Neuron (in vitro differentiated cells): ENCODE measurements around the gene NUP107.

Experiments
- H2AFZ ChIP-seq: one replicate; pipeline ENCODE4 v1.6.1; 2013; ENCODE audit warnings: low read depth, mild to moderate bottlenecking, inconsistent platforms, low read length, moderate library complexity
- H3K27me3 ChIP-seq: one replicate; pipeline ENCODE4 v1.6.1; 2013; ENCODE audit warnings: low read length; ENCODE audit not compliant: insufficient read depth
- H3K36me3 ChIP-seq: one replicate; pipeline ENCODE4 v1.6.1; 2013; ENCODE audit warnings: low read length; ENCODE audit not compliant: insufficient read depth
- H3K4me1 ChIP-seq: one replicate; pipeline ENCODE4 v1.6.1; 2013; ENCODE audit warnings: low read length; ENCODE audit not compliant: insufficient read depth
- H3K4me3 ChIP-seq: 2 replicates; pipeline ENCODE4 v1.5.1; 2013; ENCODE audit warnings: mild to moderate bottlenecking, low read length, moderate library complexity
- H3K9me3 ChIP-seq: one replicate; pipeline ENCODE4 v1.6.1; 2013; ENCODE audit warnings: low read length

The NUP107 gene

DNA sequence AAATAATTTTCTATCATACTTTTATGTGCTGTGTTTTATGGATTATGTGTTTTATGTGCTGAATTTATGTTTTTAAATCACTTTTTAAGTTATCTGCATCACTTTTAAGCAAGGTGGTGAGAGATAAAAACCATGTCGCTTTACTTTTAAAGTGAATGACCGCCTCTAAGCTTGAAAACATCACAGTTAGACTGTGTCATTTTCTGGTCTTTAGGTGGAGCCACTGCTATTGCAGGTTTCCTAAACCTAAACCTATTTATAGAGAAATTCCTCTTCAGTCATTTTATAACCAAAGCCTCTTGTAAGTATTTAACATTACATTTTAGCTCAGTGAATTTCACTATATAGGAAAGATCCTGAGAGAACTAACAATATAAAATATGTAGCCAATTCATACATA is 100.2 kb downstream of the NUP107 start:
- no peaks in the 10 kb centered on the region for H3K27me3 ChIP-seq

GRCh38 chr12:68788554-68789143 is 101.9 kb downstream of the NUP107 start:
- Histone ChIP-seq H3K27me3 (no peaks in the 10 kb centered on the region), H3K4me1 (peaks cover 3% of the 10 kb centered on the region), H3K36me3 (no peaks in the 10 kb centered on the region), H3K9me3 (no peaks in the 10 kb centered on the region), H2AFZ (no peak overlapping the region), H3K4me3 (no peak overlapping the region)

More for the DNA sequence above, 100.2 kb downstream of the NUP107 start:
- no peak overlapping the region for H2AFZ ChIP-seq
- H3K9me3 ChIP-seq = no peaks in the 10 kb centered on the region
- no peaks in the 10 kb centered on the region for H3K36me3 ChIP-seq
- peaks cover 3% of the 10 kb centered on the region for H3K4me1 ChIP-seq
- no peak overlapping the region for H3K4me3 ChIP-seq

GRCh38 chr12:68789144-68789878 is 102.5 kb downstream of the NUP107 start:
- H3K27me3 ChIP-seq = no peaks in the 10 kb centered on the region
- H3K4me3 ChIP-seq = no peak overlapping the region
- no peaks in the 10 kb centered on the region for H3K9me3 ChIP-seq
- H3K36me3 ChIP-seq = no peaks in the 10 kb centered on the region
- no peak overlapping the region for H2AFZ ChIP-seq
- H3K4me1 ChIP-seq = peaks cover 3% of the 10 kb centered on the region

DNA sequence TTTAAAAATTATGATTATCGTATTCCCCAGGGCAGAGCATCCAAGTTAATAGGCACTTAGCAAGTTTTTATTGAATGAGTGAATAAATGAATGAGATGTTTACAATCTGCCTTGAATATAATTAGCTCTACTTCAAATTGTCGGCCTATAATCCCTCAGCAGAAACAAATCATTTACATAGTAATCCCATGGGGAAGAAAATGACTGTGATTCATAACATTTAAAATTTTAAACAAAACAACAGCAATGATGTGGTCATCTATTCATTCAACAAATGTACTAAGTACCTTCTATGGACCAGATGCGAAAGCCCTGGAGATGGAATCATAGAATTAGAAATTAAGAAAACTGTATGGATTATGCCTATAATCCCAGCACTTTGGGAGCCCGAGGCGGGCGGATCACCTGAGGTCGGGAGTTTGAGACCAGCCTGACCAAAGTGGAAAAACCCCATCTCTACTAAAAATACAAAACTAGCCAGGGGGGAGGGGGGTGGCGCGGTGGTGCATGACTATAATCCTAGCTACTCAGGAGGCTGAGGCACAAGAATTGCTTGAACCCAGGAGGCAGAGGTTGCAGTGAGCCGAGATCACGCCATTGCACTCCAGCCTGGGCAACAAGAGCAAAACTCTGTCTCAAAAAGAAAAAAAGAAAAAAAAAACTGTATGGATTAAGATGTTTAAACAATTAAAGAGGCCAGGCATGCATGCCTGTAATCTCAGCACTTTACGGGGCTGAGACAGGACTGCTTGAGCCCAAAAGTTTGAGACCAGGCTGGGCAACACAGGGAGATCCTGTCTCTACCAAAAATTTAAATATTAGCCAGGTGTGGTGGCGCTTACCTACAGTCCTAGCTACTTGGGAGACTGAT is 103.5 kb downstream of the NUP107 start:
- H3K4me1 ChIP-seq = peaks cover 3% of the 10 kb centered on the region
- H3K27me3 ChIP-seq = no peaks in the 10 kb centered on the region
- no peaks in the 10 kb centered on the region for H3K9me3 ChIP-seq
- no peak overlapping the region for H2AFZ ChIP-seq
- no peaks in the 10 kb centered on the region for H3K36me3 ChIP-seq
- no peak overlapping the region for H3K4me3 ChIP-seq

DNA sequence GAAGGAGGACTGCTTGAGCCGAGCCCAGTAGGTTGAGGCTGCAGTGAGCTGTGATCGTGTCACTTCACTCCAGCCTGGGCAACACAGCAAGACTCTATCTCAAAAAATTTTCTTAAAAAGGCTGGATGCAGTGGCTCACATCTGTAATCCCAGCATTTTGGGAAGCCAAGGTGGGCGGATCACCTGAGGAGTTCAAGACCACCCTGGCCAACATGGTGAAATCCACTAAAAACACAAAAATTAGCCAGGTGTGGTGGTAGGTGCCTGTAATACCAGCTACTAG is 104.1 kb downstream of the NUP107 start:
- H3K4me1 ChIP-seq = peaks cover 3% of the 10 kb centered on the region
- H3K36me3 ChIP-seq = no peaks in the 10 kb centered on the region
- H3K9me3 ChIP-seq = no peaks in the 10 kb centered on the region
- H2AFZ ChIP-seq = no peak overlapping the region
- H3K4me3 ChIP-seq = no peak overlapping the region
- no peaks in the 10 kb centered on the region for H3K27me3 ChIP-seq

DNA sequence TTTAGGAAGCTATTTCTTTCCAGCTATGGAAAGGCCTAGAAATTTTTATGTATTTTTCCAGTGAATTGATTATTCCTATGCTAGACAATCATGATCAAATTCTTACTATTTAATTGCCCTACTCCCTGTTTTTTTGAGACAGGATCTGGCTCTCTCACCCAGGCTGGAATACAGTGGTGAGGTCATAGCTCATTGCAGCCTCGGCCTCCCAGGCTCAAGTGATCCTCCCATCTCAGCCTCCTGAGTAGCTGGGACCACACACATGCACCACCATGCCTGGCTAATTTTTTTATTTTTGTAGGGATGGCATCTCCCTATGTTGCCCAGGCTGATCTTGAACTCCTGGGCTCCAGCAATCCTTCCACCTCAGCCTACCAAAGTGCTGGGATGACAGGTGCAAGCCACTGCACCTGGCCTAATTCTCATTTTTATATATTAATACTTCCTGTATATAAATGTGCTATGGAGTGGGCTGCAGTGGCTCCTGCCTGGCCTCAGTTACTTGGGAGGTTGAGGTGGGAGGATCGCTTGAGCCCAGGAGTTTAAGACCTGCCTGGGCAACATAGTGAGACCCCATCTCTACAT is 105.2 kb downstream of the NUP107 start:
- no peaks in the 10 kb centered on the region for H3K36me3 ChIP-seq
- no peak overlapping the region for H3K4me3 ChIP-seq
- no peaks in the 10 kb centered on the region for H3K9me3 ChIP-seq
- H3K4me1 ChIP-seq = peaks cover 3% of the 10 kb centered on the region
- H2AFZ ChIP-seq = no peak overlapping the region
- no peaks in the 10 kb centered on the region for H3K27me3 ChIP-seq

DNA sequence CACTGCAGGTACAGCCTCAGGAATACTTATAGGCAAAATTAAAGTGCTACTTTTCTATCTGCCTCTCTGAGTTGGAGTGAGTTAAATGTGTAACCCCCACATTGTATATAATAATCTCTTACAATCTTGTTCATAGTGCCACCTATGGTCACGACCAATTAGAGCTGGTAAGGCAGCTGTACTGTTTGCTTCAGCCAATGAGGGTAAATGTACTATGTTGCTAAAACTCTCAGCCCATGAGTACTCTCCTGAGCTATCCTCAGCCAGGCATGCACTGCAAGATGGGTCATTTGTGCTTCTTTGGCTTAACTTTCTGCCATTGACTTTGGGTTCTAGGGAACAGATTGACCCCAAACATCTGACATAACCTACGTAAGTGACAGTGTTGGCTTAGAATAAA is 106.2 kb downstream of the NUP107 start:
- Histone ChIP-seq H3K4me1 (no peaks in the 10 kb centered on the region), H2AFZ (no peak overlapping the region), H3K4me3 (no peak overlapping the region), H3K27me3 (no peaks in the 10 kb centered on the region), H3K36me3 (no peaks in the 10 kb centered on the region), H3K9me3 (no peaks in the 10 kb centered on the region)

DNA sequence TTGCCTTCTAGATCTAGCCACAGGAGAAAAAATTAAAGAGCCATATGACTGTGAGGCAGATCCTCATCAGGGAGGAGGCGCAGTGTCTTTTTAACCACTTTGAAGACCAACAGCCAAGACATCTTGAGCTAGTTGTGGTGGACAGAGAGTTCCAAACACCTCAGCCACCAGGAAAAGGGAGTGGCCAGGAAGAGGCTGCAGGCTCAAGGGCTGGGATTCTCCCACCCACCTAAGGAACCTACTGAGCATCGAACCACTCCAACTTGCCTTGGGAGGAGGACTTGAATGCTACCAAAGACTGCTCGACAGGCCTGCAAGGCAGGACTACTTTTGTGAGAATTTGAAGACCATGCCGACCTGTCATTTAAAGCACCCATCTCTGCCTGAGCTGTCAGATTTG is 106.7 kb downstream of the NUP107 start:
- Histone ChIP-seq H3K27me3 (no peaks in the 10 kb centered on the region), H3K4me1 (no peaks in the 10 kb centered on the region), H3K9me3 (no peaks in the 10 kb centered on the region), H3K36me3 (no peaks in the 10 kb centered on the region), H3K4me3 (no peak overlapping the region), H2AFZ (no peak overlapping the region)

DNA sequence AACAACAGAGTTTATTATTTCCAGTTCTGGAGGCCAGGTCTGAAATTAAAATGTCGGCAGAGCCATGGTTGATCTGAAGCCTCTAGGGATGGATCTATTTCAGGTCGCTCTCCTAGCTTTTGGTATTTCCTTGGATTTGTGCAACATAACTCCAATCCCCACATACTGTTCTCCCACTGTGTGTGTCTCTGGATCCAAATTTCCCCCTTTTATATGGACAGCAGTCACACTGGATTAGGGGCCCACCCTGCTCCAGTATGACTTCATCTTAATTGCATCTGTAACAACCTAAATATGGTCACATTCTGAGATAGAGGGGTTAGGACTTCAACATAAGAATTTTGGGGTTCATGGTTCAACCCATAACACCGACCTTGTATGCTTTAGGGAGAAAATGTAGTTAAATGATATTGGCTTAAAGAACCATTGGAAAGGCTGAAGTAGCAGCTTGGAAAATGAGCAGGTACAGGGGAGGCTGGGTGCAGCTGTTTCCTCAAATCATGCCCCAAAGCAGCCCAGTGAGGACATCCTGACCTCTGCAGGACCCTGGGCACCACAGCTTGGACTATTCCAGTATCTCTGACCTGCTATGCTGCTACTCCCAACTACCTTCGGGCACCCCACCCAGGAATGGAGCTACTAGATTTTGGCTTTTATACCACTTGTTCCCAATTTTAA is 107.3 kb downstream of the NUP107 start:
- Histone ChIP-seq H3K27me3 (no peaks in the 10 kb centered on the region), H2AFZ (no peak overlapping the region), H3K36me3 (no peaks in the 10 kb centered on the region), H3K4me1 (no peaks in the 10 kb centered on the region), H3K9me3 (no peaks in the 10 kb centered on the region), H3K4me3 (no peak overlapping the region)

DNA sequence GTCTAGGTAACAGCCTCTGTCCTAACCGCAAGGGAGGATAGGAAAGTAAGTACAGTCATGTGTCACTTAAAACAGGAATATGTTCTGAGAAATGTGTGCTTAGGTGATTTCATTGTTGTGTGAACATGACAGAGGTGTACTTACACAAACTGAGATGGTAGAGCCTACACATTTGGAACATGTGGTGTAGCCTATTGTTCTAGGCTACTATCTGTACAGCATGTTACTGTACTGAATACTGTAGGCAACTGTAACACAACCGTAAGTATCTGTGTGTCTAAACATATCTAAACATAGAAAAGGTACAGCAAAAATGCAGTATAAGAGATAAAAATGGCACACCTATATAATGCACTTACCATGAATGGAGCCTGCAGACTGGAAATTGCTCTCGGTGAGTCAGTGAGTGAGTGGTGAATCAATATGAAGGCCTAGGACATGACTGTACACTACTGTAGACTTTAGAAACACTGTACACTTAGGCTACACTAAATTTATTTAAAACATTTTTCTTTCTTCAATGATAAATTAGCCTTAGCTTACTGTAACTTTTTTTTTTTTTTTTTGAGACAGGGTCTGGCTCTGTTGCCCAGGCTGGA is 108.0 kb downstream of the NUP107 start:
- H2AFZ ChIP-seq = no peak overlapping the region
- no peaks in the 10 kb centered on the region for H3K4me1 ChIP-seq
- H3K27me3 ChIP-seq = no peaks in the 10 kb centered on the region
- no peak overlapping the region for H3K4me3 ChIP-seq
- no peaks in the 10 kb centered on the region for H3K9me3 ChIP-seq
- H3K36me3 ChIP-seq = no peaks in the 10 kb centered on the region
